Endothelial cell (in vitro differentiated cells): Measurements from ENCODE around the gene ZNF408. TPM values are rescaled to one million over a fixed set of nuclear protein-coding genes. Genes with fewer than 3 reads are reported as not detected.

ENCODE experiments used
- DNase-seq: peaks from one replicate; pipeline ENCODE4 v3.0.0; 2021; ENCODE audit warnings: low spot score
- H3K27ac Mint-ChIP-seq: one replicate; pipeline ENCODE4 v1.8.0; 2021; ENCODE audit warnings: mixed read lengths, inconsistent platforms; ENCODE audit not compliant: unreplicated experiment
- H3K27me3 Mint-ChIP-seq: one replicate; pipeline ENCODE4 v1.8.0; 2021; ENCODE audit warnings: mild to moderate bottlenecking, moderate library complexity, mixed read lengths, inconsistent platforms; ENCODE audit not compliant: unreplicated experiment
- H3K36me3 Mint-ChIP-seq: one replicate; pipeline ENCODE4 v1.8.0; 2021; ENCODE audit warnings: mild to moderate bottlenecking, low read depth, mixed read lengths, inconsistent platforms; ENCODE audit not compliant: unreplicated experiment
- H3K4me1 Mint-ChIP-seq: one replicate; pipeline ENCODE4 v1.8.0; 2021; ENCODE audit warnings: mild to moderate bottlenecking, mixed read lengths, inconsistent platforms; ENCODE audit not compliant: unreplicated experiment
- H3K4me3 Mint-ChIP-seq: one replicate; pipeline ENCODE4 v1.8.0; 2021; ENCODE audit warnings: mild to moderate bottlenecking, mixed read lengths, inconsistent platforms; ENCODE audit not compliant: unreplicated experiment
- H3K9me3 Mint-ChIP-seq: one replicate; pipeline ENCODE4 v1.8.0; 2021; ENCODE audit warnings: mixed read lengths, inconsistent platforms; ENCODE audit not compliant: unreplicated experiment
- CTCF ChIP-seq: fragments of 200-600 bp; sonication (generic); IDR thresholded peaks from one replicate; pipeline ENCODE4 v1.5.0; 2021; ENCODE audit warnings: antibody characterized with exemption; ENCODE audit not compliant: unreplicated experiment
- total RNA-seq: library from RNA; stranded (reverse); fragmentation: NEBNext Ultra II Directional; extraction: Animal tissue kit (Norgen Biotek cat#: 25700); gene quantifications from one replicate; pipeline ENCODE4 v1.2.1, GENCODE V29; 2021; ENCODE audit not compliant: unreplicated experiment

The ZNF408 gene
- total RNA-seq, 1 donor from 2014 or later = 23.2 TPM

GRCh38 chr11:46738887-46739286 lies 38.1 kb downstream of the ZNF408 start:
- TF ChIP-seq CTCF = no peak
- Mint-ChIP-seq H3K4me1 (no peaks in the 10 kb centered on the region), H3K36me3 (peaks cover 38% of the 10 kb centered on the region), H3K27ac (no peak overlapping the region), H3K4me3 (peak overlapping the region; percentile 13), H3K27me3 (peaks cover 2% of the 10 kb centered on the region), H3K9me3 (no peaks in the 10 kb centered on the region)
- no peak for DNase-seq

- H3K4me3 Mint-ChIP-seq = no peak overlapping the region
- no peaks in the 10 kb centered on the region for H3K9me3 Mint-ChIP-seq
- no peak overlapping the region for H3K27ac Mint-ChIP-seq
- peaks cover 59% of the 10 kb centered on the region for H3K36me3 Mint-ChIP-seq
- DNase-seq = no peak
- no peak for TF ChIP-seq CTCF
- H3K27me3 Mint-ChIP-seq = peaks cover 3% of the 10 kb centered on the region
- H3K4me1 Mint-ChIP-seq = no peaks in the 10 kb centered on the region
Observed at GRCh38 chr11:46741600-46742484, 41.0 kb downstream of the ZNF408 start.

DNA sequence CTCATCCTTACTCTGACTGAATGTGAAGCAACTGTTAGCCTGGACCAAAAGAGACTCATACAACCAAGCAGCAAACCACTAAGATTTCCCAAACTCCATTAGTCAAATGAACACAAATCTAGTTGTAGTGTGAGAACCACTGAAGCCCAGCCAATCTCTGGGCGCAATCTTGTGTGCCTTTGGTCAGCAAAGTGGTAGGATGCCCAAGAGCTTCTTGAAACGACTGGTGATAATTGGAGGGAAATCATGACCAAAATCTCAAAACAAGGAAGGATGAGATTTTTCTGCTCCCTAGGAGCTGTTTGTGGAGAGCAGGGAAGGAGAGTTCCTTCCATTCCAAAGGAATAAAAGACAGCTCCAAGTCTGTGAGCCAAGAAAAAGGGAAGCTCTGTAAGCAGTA lies 42.2 kb downstream of the ZNF408 start:
- no peak overlapping the region for H3K27ac Mint-ChIP-seq
- peaks cover 61% of the 10 kb centered on the region for H3K36me3 Mint-ChIP-seq
- no peak for DNase-seq
- H3K4me1 Mint-ChIP-seq = no peaks in the 10 kb centered on the region
- peaks cover 1% of the 10 kb centered on the region for H3K27me3 Mint-ChIP-seq
- no peaks in the 10 kb centered on the region for H3K9me3 Mint-ChIP-seq
- H3K4me3 Mint-ChIP-seq = no peak overlapping the region
- TF ChIP-seq CTCF = no peak

DNA sequence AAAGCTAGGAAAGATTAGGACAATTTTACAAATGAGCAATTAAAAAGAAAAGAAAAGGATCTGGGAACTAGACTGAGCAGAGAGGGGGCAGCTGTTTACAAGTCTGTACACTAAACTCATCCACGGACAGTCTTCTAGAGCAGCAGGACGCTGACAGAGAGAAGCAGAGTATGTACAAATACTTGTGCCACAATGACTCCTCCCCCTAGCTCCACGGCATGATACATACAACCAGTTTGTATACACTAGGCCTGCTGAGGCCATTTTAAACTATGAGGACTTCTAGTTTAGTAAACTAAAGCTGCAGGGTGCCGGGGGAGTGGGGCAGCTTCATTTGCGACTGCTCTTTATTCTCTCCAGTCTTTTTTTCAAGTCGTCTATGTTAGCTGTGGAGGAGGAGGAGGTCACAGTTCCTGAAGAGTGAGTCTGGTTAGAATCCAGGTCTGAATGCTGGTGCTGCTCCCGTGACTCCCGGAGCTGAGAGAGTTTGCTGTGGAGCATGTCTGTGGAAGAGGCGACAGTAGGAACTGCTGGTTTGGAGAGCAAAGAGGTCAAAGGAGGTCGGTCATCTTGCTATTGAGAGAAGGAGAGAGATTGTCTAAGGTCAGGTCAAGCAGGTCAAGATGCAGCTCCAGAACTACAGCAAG lies 43.0 kb downstream of the ZNF408 start:
- H3K27me3 Mint-ChIP-seq = peaks cover 1% of the 10 kb centered on the region
- H3K27ac Mint-ChIP-seq = no peak overlapping the region
- H3K4me1 Mint-ChIP-seq = no peaks in the 10 kb centered on the region
- no peaks in the 10 kb centered on the region for H3K9me3 Mint-ChIP-seq
- no peak for DNase-seq
- no peak for TF ChIP-seq CTCF
- peak overlapping the region; percentile 14 for H3K4me3 Mint-ChIP-seq
- H3K36me3 Mint-ChIP-seq = peaks cover 60% of the 10 kb centered on the region

DNA sequence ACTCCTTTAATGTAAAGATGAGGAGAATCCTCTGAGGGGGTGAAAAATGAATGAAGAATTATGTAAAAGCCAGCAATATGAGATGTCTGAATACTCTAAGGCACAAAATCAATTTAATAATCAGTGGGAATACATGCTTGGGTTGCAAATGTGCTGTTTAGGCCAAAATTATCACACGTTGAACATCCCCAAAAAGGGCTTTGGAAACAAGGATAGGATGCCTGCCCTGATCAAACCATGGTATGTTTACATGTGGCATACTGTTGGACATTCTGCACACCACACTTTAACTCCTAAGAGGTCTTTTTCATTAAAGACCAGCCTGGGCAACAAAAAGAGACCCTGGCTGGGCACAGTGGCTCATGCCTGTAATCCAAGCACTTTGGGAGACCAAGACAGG lies 44.5 kb downstream of the ZNF408 start:
- no peak for TF ChIP-seq CTCF
- Mint-ChIP-seq H3K9me3 (no peaks in the 10 kb centered on the region), H3K36me3 (peaks cover 62% of the 10 kb centered on the region)

More for the DNA sequence above, 44.5 kb downstream of the ZNF408 start:
- Mint-ChIP-seq H3K27ac (no peak overlapping the region), H3K27me3 (peaks cover 1% of the 10 kb centered on the region), H3K4me1 (no peaks in the 10 kb centered on the region), H3K4me3 (no peak overlapping the region)
- no peak for DNase-seq
